GM18858 (cell line): ENCODE results near the gene SLC38A3.

ENCODE experiments used
- ATAC-seq: cut with Tn5 transposase; IDR thresholded peaks from one replicate; pipeline ENCODE4 v1.9.1; 2021; ENCODE audit not compliant: unreplicated experiment

SLC38A3 gene

DNA sequence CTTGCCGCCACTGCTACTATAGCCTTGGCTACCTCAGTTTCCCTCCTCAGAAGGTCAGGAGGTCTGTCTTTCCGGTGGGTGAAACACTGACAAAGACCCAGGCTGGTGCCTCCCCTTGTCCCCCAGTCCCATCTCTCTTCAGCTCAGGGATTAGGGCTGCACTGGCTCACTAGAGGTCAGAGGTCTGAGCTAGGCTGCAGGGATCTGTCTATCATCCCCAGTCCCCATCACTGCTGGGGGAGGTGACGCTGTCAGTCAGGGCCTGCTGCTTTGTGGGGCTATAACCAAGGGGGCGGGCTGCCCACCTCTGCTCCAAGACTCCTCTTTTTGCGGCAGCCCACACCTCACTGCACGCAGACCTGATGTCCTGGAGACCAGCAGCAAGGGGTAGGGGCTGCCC is 36.3 kb upstream of the SLC38A3 start:
- ATAC-seq = no peak

- no peak for ATAC-seq
Observed at GRCh38 chr3:50169232-50169832, 35.7 kb upstream of the SLC38A3 start.

DNA sequence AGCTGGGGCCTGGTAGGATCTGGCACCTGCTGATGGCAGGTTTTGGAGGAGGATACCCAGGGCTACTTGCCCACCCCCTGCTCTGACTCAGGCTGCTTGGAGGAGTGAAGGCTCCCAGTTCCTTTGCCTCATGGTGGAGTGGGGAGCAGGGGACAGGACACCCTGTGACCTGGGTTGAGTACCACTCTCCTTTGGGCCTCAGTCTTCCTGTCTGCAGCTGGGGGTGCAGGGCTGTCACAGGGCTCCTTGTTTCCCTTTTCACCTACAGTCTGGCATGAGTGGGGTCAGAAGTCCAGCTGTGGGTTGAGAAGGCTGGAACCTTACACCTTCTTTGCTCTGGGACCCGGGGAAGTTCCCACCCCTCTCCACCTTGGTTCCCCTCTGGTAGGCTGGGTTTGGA is 35.2 kb upstream of the SLC38A3 start:
- no peak for ATAC-seq

DNA sequence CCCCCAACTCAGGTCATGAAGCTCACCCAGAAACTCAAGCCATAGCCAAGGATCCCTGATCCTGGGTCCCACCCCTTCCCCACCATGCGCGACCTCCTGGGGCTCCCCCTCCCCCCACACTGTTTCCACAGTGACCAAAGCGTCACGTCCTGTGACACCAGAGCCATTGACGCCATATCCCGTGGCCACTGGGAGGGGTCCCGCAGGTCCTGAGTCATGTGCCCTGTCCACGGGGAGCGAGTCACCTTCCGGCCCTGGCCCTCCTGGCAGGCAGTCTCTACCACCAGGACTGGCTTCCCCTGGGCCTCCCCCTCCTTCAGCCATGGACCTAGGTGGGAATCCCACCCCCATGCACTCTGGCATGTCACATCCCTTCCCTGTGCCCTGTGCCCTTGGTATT is 34.4 kb upstream of the SLC38A3 start:
- ATAC-seq = no peak

DNA sequence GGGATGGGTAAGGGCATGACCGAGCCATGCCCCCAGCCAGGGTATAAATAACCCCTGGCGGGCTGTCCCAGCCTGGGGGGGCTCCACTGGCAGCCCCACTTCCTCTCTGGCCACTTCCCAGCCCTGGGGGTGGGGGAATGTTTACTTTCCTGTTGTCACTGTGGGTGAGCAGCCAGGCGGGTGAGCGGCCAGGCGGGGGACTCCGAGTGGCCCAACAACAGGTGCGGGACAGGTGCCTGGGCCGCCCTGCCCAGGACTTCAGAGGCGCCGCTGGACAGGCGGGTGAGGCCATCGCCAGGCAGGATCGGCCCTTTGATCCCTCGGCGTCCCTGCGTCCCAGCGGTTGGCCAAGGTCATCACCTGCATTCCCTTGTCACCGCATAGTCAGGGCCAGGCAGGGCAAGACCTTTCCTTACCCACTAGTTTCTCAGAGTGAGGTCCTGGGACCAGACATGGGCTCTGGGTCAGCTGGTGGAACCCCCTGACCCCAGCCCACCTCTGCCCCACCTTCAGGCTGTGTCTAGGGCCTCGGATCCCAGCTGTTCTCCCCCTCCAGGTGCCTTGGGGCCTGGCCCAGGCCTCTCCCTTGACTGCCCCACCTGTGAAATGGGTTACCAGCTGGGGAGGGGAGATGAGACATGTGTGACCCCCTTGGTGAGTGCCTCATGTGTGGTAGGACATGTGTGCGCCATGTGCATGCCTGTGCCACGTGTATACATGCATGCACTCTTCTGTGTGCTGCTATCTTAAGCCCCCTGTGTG is 33.4 kb upstream of the SLC38A3 start:
- ATAC-seq = no peak

- ATAC-seq = no peak
Observed at GRCh38 chr3:50172626-50173220, 32.3 kb upstream of the SLC38A3 start.

DNA sequence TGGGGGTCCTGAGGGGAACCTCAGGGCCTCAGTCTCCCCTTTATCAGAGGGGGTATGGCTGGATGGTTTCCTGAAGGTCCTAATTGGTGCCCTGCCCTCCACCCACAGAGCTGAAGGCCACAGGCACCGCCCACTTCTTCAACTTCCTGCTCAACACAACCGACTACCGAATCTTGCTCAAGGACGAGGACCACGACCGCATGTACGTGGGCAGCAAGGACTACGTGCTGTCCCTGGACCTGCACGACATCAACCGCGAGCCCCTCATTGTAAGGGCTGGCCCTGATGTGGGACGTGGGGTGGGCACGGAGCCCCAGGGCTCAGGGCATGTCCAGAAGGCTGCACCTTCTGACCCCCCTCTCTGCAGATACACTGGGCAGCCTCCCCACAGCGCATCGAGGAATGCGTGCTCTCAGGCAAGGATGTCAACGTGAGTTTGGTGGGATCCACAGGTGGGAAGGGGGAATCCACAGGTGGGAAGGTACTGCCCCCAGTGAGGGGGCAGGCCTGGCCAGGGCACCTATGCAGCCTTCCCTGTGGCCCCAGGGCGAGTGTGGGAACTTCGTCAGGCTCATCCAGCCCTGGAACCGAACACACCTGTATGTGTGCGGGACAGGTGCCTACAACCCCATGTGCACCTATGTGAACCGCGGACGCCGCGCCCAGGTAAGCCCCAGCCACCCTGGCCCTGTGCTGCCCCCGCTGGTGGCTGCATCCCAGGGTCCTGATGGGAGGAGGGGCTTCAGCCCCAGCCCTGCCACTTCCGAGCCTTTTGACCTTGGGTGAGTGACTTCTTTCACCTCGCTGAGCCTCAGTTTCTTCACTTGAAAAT is 31.2 kb upstream of the SLC38A3 start:
- ATAC-seq = no peak

DNA sequence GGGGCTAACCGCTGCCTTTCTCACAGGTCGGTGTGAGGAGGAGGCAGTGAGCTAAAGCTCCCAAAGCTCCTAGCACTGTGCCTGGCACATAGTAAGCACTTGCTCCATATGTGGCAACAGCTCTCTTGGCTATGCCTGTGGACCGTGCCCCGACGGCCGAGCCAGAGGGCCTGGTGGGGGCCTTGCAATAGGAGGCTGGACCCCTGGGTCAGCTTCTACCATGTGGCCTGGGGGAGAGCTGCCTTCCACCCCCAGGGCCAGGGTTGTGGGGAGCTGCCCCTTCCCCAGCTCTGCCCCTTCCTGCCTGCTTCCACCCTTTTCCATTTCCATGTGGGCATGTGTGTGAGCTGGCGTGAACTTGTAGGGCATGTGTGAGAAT is 30.6 kb upstream of the SLC38A3 start:
- no peak for ATAC-seq

- ATAC-seq = no peak
Observed at GRCh38 chr3:50174947-50175524, 30.0 kb upstream of the SLC38A3 start.

DNA sequence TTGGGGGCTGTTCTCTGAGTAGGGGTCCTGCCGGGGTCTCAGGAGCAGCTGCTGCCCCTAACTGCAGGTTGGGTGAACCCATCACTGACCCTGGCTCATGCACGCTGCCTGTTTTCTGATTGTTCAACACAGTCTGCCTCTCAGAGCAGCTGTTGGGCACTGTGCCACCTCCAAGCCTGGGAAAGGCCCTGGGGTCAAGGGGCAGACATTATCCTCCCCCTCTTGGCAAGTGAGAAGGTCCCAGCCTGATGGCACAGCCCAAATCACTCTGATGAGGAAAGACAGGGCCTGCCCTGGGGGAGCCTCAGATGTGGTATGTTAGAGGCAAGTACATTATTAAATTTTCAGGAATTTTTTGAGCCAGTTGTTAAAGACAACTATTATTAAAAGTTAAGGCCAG is 27.7 kb upstream of the SLC38A3 start:
- ATAC-seq = no peak

DNA sequence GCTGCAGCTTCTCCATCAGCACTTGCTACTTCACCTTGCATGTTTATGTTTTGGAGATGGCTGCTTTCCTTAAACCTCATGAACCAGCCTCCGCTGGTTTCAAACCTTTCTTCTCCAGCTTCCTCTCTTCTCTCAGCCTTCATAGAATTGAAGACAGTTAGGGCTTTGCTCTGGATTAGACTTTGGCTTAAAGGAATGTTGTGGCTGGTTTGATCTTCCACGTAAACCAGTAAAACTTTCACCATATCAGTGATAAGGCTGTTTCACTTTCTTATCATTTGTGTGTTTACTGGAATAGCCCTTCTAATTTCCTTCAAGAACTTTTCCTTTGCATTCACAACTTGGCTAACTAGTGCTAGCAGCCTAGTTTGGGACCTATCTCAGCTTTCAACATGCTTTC is 25.4 kb upstream of the SLC38A3 start:
- ATAC-seq = no peak

GRCh38 chr3:50181985-50182384 is 23.1 kb upstream of the SLC38A3 start:
- ATAC-seq = no peak

DNA sequence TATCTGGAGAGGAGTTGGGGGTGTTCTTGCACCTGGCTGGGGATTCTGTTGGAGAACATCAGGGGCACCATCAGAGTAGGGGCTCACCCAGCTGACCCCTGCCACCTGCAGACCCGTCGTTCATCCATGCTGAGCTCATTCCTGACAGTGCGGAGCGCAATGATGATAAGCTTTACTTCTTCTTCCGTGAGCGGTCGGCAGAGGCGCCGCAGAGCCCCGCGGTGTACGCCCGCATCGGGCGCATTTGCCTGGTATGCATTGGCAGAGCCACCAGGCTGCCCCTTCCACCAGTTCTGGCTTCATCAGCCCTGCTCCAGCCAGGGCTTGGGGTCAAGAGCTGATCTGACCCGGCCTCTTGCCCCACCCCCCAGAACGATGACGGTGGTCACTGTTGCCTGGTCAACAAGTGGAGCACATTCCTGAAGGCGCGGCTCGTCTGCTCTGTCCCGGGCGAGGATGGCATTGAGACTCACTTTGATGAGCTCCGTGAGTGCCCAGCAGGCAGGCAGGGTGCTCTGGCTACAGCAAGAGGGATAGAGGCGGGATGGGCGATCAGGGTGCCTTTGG is 22.5 kb upstream of the SLC38A3 start:
- no peak for ATAC-seq

GRCh38 chr3:50183755-50184154 is 21.3 kb upstream of the SLC38A3 start:
- ATAC-seq = no peak

DNA sequence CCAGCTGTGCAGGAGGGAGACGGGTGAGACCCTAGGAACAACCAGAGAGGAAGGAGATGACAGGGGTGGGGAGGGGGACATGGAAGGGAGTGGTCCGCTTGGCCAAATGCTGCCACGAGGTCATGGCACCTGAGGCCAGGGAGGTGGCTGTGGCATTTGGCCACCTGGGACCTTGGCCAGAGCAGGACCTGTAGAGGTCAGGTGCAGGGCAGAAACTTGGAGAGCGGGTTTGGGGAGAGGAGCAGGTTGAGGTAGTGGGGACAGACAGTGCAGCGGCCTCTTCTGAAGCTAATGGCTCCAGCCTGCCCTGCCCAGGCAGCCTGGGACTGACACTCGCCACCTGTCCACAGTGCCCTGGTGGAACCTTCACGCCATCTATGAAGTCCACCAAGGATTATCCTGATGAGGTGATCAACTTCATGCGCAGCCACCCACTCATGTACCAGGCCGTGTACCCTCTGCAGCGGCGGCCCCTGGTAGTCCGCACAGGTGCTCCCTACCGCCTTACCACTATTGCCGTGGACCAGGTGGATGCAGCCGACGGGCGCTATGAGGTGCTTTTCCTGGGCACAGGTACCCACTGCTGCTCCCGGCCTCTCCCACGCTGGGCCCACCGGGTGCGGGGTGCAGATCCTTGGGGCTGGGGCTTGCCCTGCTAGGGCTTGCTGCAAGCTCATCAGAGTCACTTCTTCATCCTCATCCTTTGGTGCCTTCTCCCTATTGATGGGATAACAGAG is 20.7 kb upstream of the SLC38A3 start:
- ATAC-seq = no peak

- ATAC-seq = no peak
Observed at GRCh38 chr3:50185230-50185629, 19.8 kb upstream of the SLC38A3 start.

DNA sequence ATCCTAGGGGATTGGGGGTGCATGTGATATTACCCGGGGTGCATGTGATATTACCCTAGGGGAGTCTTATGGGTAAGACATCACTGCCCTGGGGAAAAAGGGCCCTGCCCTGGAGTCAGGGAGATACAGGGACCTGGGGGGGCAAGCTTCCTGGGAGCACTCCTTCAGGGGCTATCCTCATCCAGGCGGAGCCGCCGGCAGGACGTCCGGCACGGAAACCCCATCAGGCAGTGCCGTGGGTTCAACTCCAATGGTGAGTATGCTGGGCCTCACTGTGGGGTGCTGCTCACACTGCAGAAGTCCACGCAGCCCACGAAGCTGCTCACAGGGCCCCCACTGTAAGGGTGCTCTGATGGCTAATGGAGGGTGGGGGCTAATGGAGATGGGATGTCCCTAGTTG is 19.0 kb upstream of the SLC38A3 start:
- ATAC-seq = no peak

- ATAC-seq = no peak
Observed at GRCh38 chr3:50187750-50188149, 17.3 kb upstream of the SLC38A3 start.

DNA sequence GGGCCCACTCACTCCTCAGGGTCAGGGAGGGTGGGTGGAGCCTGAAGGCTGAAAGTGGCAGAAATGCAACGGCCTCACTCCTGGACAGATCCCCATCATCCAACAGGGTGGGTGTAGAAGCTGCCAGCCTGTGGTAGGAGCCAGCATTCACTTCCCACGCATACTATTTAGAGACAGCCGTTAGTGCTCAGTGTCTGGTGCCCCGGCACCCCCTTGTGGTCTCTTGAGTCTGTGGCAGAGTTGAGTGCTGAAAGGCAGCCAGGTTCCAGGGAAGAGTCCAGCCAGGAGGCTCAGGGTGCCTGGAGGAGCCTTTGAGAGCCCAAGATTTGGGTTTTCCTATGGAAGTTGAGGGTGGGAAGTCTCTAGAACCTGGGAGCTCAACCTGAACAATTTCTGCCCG is 15.8 kb upstream of the SLC38A3 start:
- no peak for ATAC-seq

- no peak for ATAC-seq
Observed at GRCh38 chr3:50189989-50190388, 15.1 kb upstream of the SLC38A3 start.
